GM12878 (cell line): ENCODE results near the gene AKT1S1. TPM values are rescaled to one million over a fixed set of nuclear protein-coding genes. Genes with fewer than 3 reads are reported as not detected.
A peak's percentile ranks its signal among the peaks of the same experiment; 100 is the strongest.

ENCODE experiments used
- ATAC-seq: fragments of 200-7000 bp; cut with Tn5 transposase; 3 replicates; pipeline ENCODE4 v1.9.1; 2020; ENCODE audit warnings: mild to moderate bottlenecking, moderate library complexity
- BruUV-seq: library from RNA; stranded (reverse); fragments of 400-500 nt; replicated peaks from 2 replicates; lab custom pipeline; 2021; lab: Mats Ljungman, UMichigan
- CTCF ChIA-PET: fragments of 300-600 bp; sonication (Branson Sonifier 250); formaldehyde crosslinking; extraction: SDS; loops from one replicate; lab custom pipeline; 2021; ENCODE audit warnings: inconsistent platforms; lab: Yijun Ruan, JAX
- POLR2A ChIA-PET: fragments of 350-600 bp; formaldehyde crosslinking; extraction: SDS; loops from one replicate; lab custom pipeline; 2021; ENCODE audit warnings: inconsistent platforms; lab: Charles Lee
- RAD21 ChIA-PET: fragments of 300-600 bp; sonication (Branson Sonifier 250); formaldehyde crosslinking; loops from one replicate; lab custom pipeline; 2023; ENCODE audit warnings: antibody characterized with exemption; ENCODE audit not compliant: unreplicated experiment; lab: Charles Lee
- SMC1A ChIA-PET: fragments of 300-600 bp; sonication (Branson Sonifier 250); formaldehyde crosslinking; loops from one replicate; lab custom pipeline; 2023; ENCODE audit not compliant: unreplicated experiment, uncharacterized antibody; lab: Charles Lee
- DNase-seq: peaks from one replicate; pipeline ENCODE4 v3.0.0-alpha.2; 2011; ENCODE audit warnings: low read depth, low spot score
- FAIRE-seq: peaks from 3 replicates; lab custom pipeline; 2011; peaks lifted over from hg19 to GRCh38; lab: Jason Lieb, UNC
- H2AFZ ChIP-seq: 2 replicates; pipeline ENCODE4 v1.6.0; 2011; ENCODE audit warnings: low read depth, low read length, control low read depth; ENCODE audit not compliant: control insufficient read depth
- H3K27ac ChIP-seq: 2 replicates; pipeline ENCODE4 v1.5.1; 2011; ENCODE audit warnings: control low read depth; ENCODE audit not compliant: control insufficient read depth, insufficient read depth
- H3K27me3 ChIP-seq, 2 experiments: replicated peaks in 1 of 2; 2 replicates each; pipeline versions ENCODE4 v1.6.0 to v1.6.1; 2011; ENCODE audit warnings: low read length in 1 of 2; ENCODE audit not compliant: control insufficient read depth in 2 of 2, insufficient read depth in 2 of 2
- H3K36me3 ChIP-seq, 2 experiments: 2 replicates each; pipeline ENCODE4 v1.5.1; 2011; ENCODE audit warnings: low read length in 1 of 2; ENCODE audit not compliant: control insufficient read depth in 2 of 2, insufficient read depth in 2 of 2
- H3K4me1 ChIP-seq: 2 replicates; pipeline ENCODE4 v1.6.1; 2011; ENCODE audit warnings: mild to moderate bottlenecking, low read length, moderate library complexity, mixed read lengths; ENCODE audit not compliant: control insufficient read depth, insufficient read depth
- H3K4me2 ChIP-seq: 2 replicates; pipeline ENCODE4 v1.6.0; 2011; ENCODE audit warnings: control low read depth; ENCODE audit not compliant: control insufficient read depth, insufficient read depth
- H3K4me3 ChIP-seq: fragments of 200-600 bp; sonication (generic); 2 replicates; pipeline ENCODE4 v1.5.1; 2016
- H3K79me2 ChIP-seq: 2 replicates; pipeline ENCODE4 v1.6.0; 2011; ENCODE audit warnings: low read length; ENCODE audit not compliant: control insufficient read depth, insufficient read depth
- H3K9ac ChIP-seq: 2 replicates; pipeline ENCODE4 v1.8.0; 2011; ENCODE audit warnings: low read length, control low read depth, mixed read lengths; ENCODE audit not compliant: control insufficient read depth, insufficient read depth
- H3K9me3 ChIP-seq: replicated peaks from 3 replicates; pipeline ENCODE4 v1.5.1; 2011; ENCODE audit warnings: mild to moderate bottlenecking, low read length; ENCODE audit not compliant: control insufficient read depth, insufficient read depth
- H4K20me1 ChIP-seq: 2 replicates; pipeline ENCODE4 v1.6.0; 2011; ENCODE audit not compliant: control insufficient read depth, insufficient read depth
- EP300 ChIP-seq, 2 experiments: fragments of 150-350 bp in 1 of 2; IDR thresholded peaks; 2 replicates each; pipeline ENCODE4 v1.6.1; 2011 to 2012; ENCODE audit warnings: low read depth in 2 of 2, low read length in 2 of 2, borderline replicate concordance in 1 of 2, improper control_type of control experiment in 1 of 2, inconsistent platforms in 1 of 2; ENCODE audit not compliant: control insufficient read depth in 1 of 2
- ETV6 ChIP-seq, 2 experiments: fragments of 450-650 bp in 1 of 2; IDR thresholded peaks in 1 of 2; conservative IDR thresholded peaks in 1 of 2; 2 replicates each; pipeline ENCODE4 v1.6.1; 2014; ENCODE audit warnings: antibody characterized with exemption in 1 of 2, borderline replicate concordance in 1 of 2, low read depth in 1 of 2, mild to moderate bottlenecking in 1 of 2, moderate library complexity in 1 of 2
- FOXM1 ChIP-seq: IDR thresholded peaks from 2 replicates; pipeline ENCODE4 v1.6.1; 2012; ENCODE audit warnings: low read depth, mild to moderate bottlenecking, inconsistent platforms, low read length, moderate library complexity
- GATAD2B ChIP-seq: fragments of 450-650 bp; conservative IDR thresholded peaks from 2 replicates; pipeline ENCODE4 v1.6.1; 2017; ENCODE audit warnings: low read depth, mild to moderate bottlenecking, moderate library complexity
- IKZF2 ChIP-seq, 2 experiments: fragments of 450-650 bp; IDR thresholded peaks; 2 replicates each; pipeline ENCODE4 v1.6.1; 2017; ENCODE audit warnings: mild to moderate bottlenecking in 2 of 2, moderate library complexity in 2 of 2
- MEF2B ChIP-seq: fragments of 450-650 bp; IDR thresholded peaks from 2 replicates; pipeline ENCODE4 v1.6.1; 2018; ENCODE audit warnings: mild to moderate bottlenecking, moderate library complexity; ENCODE audit not compliant: partially characterized antibody, poor library complexity, severe bottlenecking
- MYB ChIP-seq: fragments of 150-350 bp; IDR thresholded peaks from 2 replicates; pipeline ENCODE4 v1.6.1; 2014; ENCODE audit warnings: mild to moderate bottlenecking, low read depth, low read length, borderline replicate concordance
- PAX8 ChIP-seq: fragments of 450-650 bp; IDR thresholded peaks from 2 replicates; pipeline ENCODE4 v1.6.1; 2017; ENCODE audit warnings: mild to moderate bottlenecking, moderate library complexity
- RUNX3 ChIP-seq: IDR thresholded peaks from 2 replicates; pipeline ENCODE4 v1.6.1; 2012; ENCODE audit warnings: low read length, inconsistent platforms
- SMC3 ChIP-seq: IDR thresholded peaks from 2 replicates; pipeline ENCODE4 v1.6.1; 2011; ENCODE audit warnings: low read length, improper control_type of control experiment, borderline replicate concordance
- WGBS: methylation state at CpG from one replicate; pipeline ENCODE4 v1.1.6; 2016; ENCODE audit warnings: low lambda C conversion rate; ENCODE audit not compliant: insufficient replicate concordance, insufficient coverage; ENCODE audit errors: missing lambda C conversion rate; 5-methylcytosine and 5-hydroxymethylcytosine counted together
- in situ Hi-C: fragments of 300-500 bp; cut with MboI; formaldehyde crosslinking; loops from 9 replicates; pipeline ENCODE4 v1.14.3; 2018; ENCODE audit warnings: mixed read lengths
- intact Hi-C: fragments of 100-400 bp; cut with micrococcal nuclease; formaldehyde crosslinking; loops from one replicate; pipeline ENCODE4 v1.14.2; 2022; ENCODE audit not compliant: unreplicated experiment
- polyA plus RNA-seq, 11 experiments: library from polyadenylated mRNA; depleted of rRNA in 4 of 11; unstranded in 6 of 11; stranded (reverse) in 5 of 11; fragments of >200 nt; fragmentation: Nextera tagmentation in 4 of 11; fragmentation: Illumina TruSeq in 1 of 11; extraction: Ambion mirVana in 4 of 11; extraction: Trizol in 1 of 11; gene quantifications; 1 replicate in 1 of 11; 2 replicates in 10 of 11; pipeline versions ENCODE4 v1.2.1 to v1.2.3, GENCODE V29; 2011 to 2016; ENCODE audit warnings: inconsistent platforms in 2 of 11, missing spikeins in 2 of 11, low read depth in 1 of 11
- total RNA-seq, 4 experiments: library from RNA; depleted of rRNA in 3 of 4; stranded (reverse); fragments of >200 nt in 3 of 4; fragmentation: Illumina TruSeq in 1 of 4; extraction: Trizol in 1 of 4; gene quantifications; 2 replicates each; pipeline versions ENCODE4 v1.2.1 to v1.2.3, GENCODE V29; 2013 to 2021
- TF ChIP-seq, protein P1 (sequence below): fragments of 450-650 bp; IDR thresholded peaks from 2 replicates; pipeline ENCODE4 v1.6.1; 2017; ENCODE audit warnings: mild to moderate bottlenecking, low read depth, inconsistent platforms; ENCODE audit not compliant: poor library complexity, severe bottlenecking
- TF ChIP-seq, protein P2 (sequence below): fragments of 450-650 bp; IDR thresholded peaks from 2 replicates; pipeline ENCODE4 v1.6.1; 2017; ENCODE audit warnings: mild to moderate bottlenecking, moderate library complexity
- TF ChIP-seq, protein P3 (sequence below): fragments of 450-650 bp; IDR thresholded peaks from 2 replicates; pipeline ENCODE4 v1.6.1; 2017; ENCODE audit warnings: borderline replicate concordance

The AKT1S1 gene
- total and polyA plus RNA-seq, 10 of the 15 experiments (the other 5 are each of a cell fraction or from before 2014, with no cell fraction given) = 0.43 to 23.0 (median 12.3) TPM

DNA sequence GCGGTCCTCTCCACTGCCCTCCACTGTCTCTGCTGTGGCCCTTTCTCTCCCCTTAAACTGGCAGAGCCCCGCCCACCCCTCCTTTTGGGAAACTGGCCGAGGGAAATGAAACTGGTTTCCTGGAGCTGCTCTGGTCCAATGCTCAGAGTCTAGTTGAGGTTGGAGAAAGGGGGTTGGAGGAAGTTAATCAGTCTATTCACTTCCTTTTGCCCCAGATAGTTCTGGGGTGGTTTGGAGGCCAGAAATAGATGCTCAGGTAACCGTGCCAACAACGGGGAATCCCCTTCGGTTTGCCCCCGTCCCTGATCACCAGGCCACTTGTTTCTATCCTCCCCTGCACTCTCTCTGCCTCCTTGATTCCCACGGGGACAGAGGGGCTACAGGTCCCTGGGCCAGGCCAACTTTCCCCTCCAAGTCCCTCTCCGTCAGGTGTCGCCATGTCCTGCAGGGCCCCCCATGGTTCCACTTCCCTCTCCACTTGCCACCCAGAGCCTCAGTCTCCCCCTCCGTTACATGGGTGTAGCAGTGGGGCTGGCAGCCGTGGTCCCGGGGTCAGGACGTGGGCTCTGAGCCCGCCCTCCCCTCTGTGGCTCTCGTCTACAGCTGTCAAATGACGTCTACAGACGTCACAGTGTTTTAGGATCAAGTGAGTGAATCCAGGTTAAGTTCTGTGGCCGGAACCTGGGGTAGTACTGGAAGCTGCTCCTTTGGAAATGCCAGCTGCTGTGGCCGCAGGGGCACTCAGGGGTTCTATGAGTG, 19.9 kb upstream of the AKT1S1 start, which contains the start of gene IL4I1:
TSS of gene IL4I1 (minus strand) at position 25 of the 759 bp plus-strand sequence. CDS start 727 bp downstream, outside the sequence.
- no peaks in the 10 kb centered on the region for H3K9me3 ChIP-seq
- peak within 1 kb of the TSS; percentile 3 for H2AFZ ChIP-seq
- H3K9ac ChIP-seq = peak within 1 kb of the TSS; percentile 78
- in situ Hi-C loops (loop anchor here (25.0 kb wide), 1 partner anchor 1260 kb away; the partner anchor contains the start of genes CA11 and DBP), intact Hi-C loops (loop anchor here (1.0 to 2.0 kb wide), 4 partner anchors 10 to 32 kb away; partner anchors contain the start of genes AKT1S1, ATF5, NUP62 and TBC1D17)
- no peaks in the 10 kb centered on the region for H4K20me1 ChIP-seq
- H3K4me3 ChIP-seq = peak within 1 kb of the TSS; percentile 77
- no TSS peak for BruUV-seq
- no peaks in the 10 kb centered on the region for H3K27me3 ChIP-seq
- POLR2A ChIA-PET = interaction anchor here (1.3 to 8.2 kb wide), 9 partner anchors 9 to 31 kb away, joined by 3 to 116 read pairs (median 16); partner anchors contain the start of genes ATF5 and NUP62
- CTCF ChIA-PET = interaction anchor here (0.7 to 6.3 kb wide), 6 partner anchors 11 to 262 kb away, joined by 3 to 71 read pairs (median 4); no protein-coding TSS in a partner anchor
- peaks cover 38% of the 10 kb centered on the region for H3K79me2 ChIP-seq
- SMC1A ChIA-PET = interaction anchor here (0.9 to 7.3 kb wide), 6 partner anchors 11 to 31 kb away, joined by 3 to 110 read pairs (median 6); partner anchors contain the start of genes AKT1S1, ATF5 and NUP62
- peak within 1 kb of the TSS; percentile 86 for H3K4me2 ChIP-seq
- WGBS = 2% methylated on average over 20 of the region's 20 CpGs
- RAD21 ChIA-PET = interaction anchor here (0.7 to 5.4 kb wide), 8 partner anchors 9 to 79 kb away, joined by 3 to 66 read pairs (median 7); partner anchors contain the start of genes ATF5, MED25 and NUP62
- H3K27ac ChIP-seq = peak within 1 kb of the TSS; percentile 91
- DNase-seq (peak; percentile 96), ATAC-seq (peak; percentile 57), FAIRE-seq (peak; percentile 98)
- no peaks in the 10 kb centered on the region; a peak in 2 of 4 replicates for H3K36me3 ChIP-seq
- H3K4me1 ChIP-seq = peaks cover 40% of the 10 kb centered on the region
- TF ChIP-seq IKZF2 (IDR thresholded peaks at IDR 0.05) = peak; percentile 95 to 97
- peak; percentile 90; the same call in 1 of the 2 replicates for TF ChIP-seq FOXM1
- TF ChIP-seq, protein P1, sequence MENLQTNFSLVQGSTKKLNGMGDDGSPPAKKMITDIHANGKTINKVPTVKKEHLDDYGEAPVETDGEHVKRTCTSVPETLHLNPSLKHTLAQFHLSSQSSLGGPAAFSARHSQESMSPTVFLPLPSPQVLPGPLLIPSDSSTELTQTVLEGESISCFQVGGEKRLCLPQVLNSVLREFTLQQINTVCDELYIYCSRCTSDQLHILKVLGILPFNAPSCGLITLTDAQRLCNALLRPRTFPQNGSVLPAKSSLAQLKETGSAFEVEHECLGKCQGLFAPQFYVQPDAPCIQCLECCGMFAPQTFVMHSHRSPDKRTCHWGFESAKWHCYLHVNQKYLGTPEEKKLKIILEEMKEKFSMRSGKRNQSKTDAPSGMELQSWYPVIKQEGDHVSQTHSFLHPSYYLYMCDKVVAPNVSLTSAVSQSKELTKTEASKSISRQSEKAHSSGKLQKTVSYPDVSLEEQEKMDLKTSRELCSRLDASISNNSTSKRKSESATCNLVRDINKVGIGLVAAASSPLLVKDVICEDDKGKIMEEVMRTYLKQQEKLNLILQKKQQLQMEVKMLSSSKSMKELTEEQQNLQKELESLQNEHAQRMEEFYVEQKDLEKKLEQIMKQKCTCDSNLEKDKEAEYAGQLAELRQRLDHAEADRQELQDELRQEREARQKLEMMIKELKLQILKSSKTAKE = peak; percentile 87
- peak; percentile 96 for TF ChIP-seq MEF2B
- no peak for TF ChIP-seq PAX8
- TF ChIP-seq, protein P2, sequence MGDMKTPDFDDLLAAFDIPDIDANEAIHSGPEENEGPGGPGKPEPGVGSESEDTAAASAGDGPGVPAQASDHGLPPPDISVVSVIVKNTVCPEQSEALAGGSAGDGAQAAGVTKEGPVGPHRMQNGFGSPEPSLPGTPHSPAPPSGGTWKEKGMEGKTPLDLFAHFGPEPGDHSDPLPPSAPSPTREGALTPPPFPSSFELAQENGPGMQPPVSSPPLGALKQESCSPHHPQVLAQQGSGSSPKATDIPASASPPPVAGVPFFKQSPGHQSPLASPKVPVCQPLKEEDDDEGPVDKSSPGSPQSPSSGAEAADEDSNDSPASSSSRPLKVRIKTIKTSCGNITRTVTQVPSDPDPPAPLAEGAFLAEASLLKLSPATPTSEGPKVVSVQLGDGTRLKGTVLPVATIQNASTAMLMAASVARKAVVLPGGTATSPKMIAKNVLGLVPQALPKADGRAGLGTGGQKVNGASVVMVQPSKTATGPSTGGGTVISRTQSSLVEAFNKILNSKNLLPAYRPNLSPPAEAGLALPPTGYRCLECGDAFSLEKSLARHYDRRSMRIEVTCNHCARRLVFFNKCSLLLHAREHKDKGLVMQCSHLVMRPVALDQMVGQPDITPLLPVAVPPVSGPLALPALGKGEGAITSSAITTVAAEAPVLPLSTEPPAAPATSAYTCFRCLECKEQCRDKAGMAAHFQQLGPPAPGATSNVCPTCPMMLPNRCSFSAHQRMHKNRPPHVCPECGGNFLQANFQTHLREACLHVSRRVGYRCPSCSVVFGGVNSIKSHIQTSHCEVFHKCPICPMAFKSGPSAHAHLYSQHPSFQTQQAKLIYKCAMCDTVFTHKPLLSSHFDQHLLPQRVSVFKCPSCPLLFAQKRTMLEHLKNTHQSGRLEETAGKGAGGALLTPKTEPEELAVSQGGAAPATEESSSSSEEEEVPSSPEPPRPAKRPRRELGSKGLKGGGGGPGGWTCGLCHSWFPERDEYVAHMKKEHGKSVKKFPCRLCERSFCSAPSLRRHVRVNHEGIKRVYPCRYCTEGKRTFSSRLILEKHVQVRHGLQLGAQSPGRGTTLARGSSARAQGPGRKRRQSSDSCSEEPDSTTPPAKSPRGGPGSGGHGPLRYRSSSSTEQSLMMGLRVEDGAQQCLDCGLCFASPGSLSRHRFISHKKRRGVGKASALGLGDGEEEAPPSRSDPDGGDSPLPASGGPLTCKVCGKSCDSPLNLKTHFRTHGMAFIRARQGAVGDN = peak; percentile 59; the same call in 1 of the 2 replicates
- TF ChIP-seq GATAD2B = peak; percentile 97
- TF ChIP-seq MYB = no peak
- peak; percentile 42 to 81; a peak in 3 of 4 replicates for TF ChIP-seq EP300 (IDR thresholded peaks at IDR 0.05; ENCODE audit: borderline replicate concordance in 1 of 2, control insufficient read depth in 1 of 2, low read depth in 2 of 2, low read length in 2 of 2)
- TF ChIP-seq SMC3 = peak; percentile 16; the same call in 1 of the 2 replicates
- TF ChIP-seq, protein P3, sequence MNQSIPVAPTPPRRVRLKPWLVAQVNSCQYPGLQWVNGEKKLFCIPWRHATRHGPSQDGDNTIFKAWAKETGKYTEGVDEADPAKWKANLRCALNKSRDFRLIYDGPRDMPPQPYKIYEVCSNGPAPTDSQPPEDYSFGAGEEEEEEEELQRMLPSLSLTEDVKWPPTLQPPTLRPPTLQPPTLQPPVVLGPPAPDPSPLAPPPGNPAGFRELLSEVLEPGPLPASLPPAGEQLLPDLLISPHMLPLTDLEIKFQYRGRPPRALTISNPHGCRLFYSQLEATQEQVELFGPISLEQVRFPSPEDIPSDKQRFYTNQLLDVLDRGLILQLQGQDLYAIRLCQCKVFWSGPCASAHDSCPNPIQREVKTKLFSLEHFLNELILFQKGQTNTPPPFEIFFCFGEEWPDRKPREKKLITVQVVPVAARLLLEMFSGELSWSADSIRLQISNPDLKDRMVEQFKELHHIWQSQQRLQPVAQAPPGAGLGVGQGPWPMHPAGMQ = no peak
- peak; percentile 87 for TF ChIP-seq RUNX3
- peak in 1 of 2 experiments; percentile 88; a peak in 2 of 4 replicates for TF ChIP-seq ETV6 (conservative IDR thresholded peaks at IDR 0.05 in 1 of 2, IDR thresholded peaks at IDR 0.05 in 1 of 2; ENCODE audit: borderline replicate concordance in 1 of 2, low read depth in 1 of 2)
